RWPE2 (cell line): ENCODE results near the gene CALML3.
A peak's percentile ranks its signal among the peaks of the same experiment; 100 is the strongest.

Experiments
- ATAC-seq: fragments of 200-7000 bp; cut with Tn5 transposase; 3 replicates; pipeline ENCODE4 v1.9.1; 2021; ENCODE audit warnings: low read depth
- DNase-seq: peaks from one replicate; pipeline ENCODE4 v3.0.0-alpha.2; 2020; ENCODE audit warnings: low spot score
- H3K27ac ChIP-seq: fragments of 450-650 bp; 2 replicates; pipeline ENCODE4 v1.5.1; 2017; ENCODE audit warnings: mild to moderate bottlenecking; ENCODE audit not compliant: poor library complexity, severe bottlenecking
- H3K27me3 ChIP-seq: fragments of 250-450 bp; sonication (Bioruptor Pico); 2 replicates; pipeline ENCODE4 v1.5.1; 2021; ENCODE audit warnings: mild to moderate bottlenecking, moderate library complexity; ENCODE audit not compliant: insufficient read depth, poor library complexity, severe bottlenecking
- H3K36me3 ChIP-seq: fragments of 250-450 bp; sonication (Bioruptor Pico); 2 replicates; pipeline ENCODE4 v1.5.1; 2020; ENCODE audit warnings: low read depth, mild to moderate bottlenecking, moderate library complexity
- H3K4me1 ChIP-seq: fragments of 250-450 bp; sonication (Bioruptor Pico); 2 replicates; pipeline ENCODE4 v1.5.1; 2021; ENCODE audit warnings: mild to moderate bottlenecking, moderate library complexity; ENCODE audit not compliant: insufficient read depth, poor library complexity, severe bottlenecking
- H3K4me3 ChIP-seq: fragments of 250-450 bp; sonication (Bioruptor Pico); 2 replicates; pipeline ENCODE4 v1.5.1; 2021; ENCODE audit warnings: mild to moderate bottlenecking, moderate library complexity; ENCODE audit not compliant: severe bottlenecking
- H3K9me3 ChIP-seq: fragments of 250-450 bp; sonication (Bioruptor Pico); 2 replicates; pipeline ENCODE4 v1.5.1; 2021; ENCODE audit warnings: mild to moderate bottlenecking, moderate library complexity; ENCODE audit not compliant: severe bottlenecking
- TF ChIP-seq, protein P1 (sequence below): fragments of 450-650 bp; IDR thresholded peaks from one replicate; pipeline ENCODE4 v1.5.1; 2017; ENCODE audit warnings: mild to moderate bottlenecking, moderate library complexity; ENCODE audit not compliant: poor library complexity, severe bottlenecking

The CALML3 gene

DNA sequence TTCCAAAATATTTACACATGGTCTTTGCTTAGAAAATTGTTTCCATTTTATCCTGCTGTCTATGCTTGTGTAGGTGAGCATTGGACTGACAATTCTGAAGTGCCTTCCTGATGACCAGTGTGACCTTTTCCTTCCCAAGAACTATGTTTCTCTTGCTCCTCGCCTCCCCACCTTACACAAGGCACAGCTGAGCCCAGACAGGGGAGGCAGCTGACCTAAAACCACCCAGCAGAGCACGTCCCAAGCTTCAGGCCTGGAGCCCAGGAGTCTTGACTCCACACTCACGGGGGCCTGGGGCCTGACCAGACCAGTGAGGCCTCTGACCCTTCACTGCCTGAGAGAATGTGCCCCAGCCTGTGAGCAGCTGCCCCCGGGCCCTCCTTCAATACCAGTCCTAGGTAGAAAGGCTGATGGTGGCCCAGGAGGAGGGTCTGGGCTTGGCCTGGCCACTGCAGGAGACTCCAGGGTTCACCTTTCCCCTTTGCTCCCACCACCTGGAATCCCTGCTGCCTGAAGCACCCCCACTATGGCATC is 32.4 kb upstream of the CALML3 start:
- Histone ChIP-seq H3K9me3 (no peaks in the 10 kb centered on the region), H3K36me3 (no peaks in the 10 kb centered on the region), H3K4me1 (peaks cover 17% of the 10 kb centered on the region), H3K27ac (no peak overlapping the region), H3K4me3 (no peak overlapping the region), H3K27me3 (no peaks in the 10 kb centered on the region)
- TF ChIP-seq, protein P1, sequence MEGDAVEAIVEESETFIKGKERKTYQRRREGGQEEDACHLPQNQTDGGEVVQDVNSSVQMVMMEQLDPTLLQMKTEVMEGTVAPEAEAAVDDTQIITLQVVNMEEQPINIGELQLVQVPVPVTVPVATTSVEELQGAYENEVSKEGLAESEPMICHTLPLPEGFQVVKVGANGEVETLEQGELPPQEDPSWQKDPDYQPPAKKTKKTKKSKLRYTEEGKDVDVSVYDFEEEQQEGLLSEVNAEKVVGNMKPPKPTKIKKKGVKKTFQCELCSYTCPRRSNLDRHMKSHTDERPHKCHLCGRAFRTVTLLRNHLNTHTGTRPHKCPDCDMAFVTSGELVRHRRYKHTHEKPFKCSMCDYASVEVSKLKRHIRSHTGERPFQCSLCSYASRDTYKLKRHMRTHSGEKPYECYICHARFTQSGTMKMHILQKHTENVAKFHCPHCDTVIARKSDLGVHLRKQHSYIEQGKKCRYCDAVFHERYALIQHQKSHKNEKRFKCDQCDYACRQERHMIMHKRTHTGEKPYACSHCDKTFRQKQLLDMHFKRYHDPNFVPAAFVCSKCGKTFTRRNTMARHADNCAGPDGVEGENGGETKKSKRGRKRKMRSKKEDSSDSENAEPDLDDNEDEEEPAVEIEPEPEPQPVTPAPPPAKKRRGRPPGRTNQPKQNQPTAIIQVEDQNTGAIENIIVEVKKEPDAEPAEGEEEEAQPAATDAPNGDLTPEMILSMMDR, result no peak
- ATAC-seq (no peak), DNase-seq (no peak)

DNA sequence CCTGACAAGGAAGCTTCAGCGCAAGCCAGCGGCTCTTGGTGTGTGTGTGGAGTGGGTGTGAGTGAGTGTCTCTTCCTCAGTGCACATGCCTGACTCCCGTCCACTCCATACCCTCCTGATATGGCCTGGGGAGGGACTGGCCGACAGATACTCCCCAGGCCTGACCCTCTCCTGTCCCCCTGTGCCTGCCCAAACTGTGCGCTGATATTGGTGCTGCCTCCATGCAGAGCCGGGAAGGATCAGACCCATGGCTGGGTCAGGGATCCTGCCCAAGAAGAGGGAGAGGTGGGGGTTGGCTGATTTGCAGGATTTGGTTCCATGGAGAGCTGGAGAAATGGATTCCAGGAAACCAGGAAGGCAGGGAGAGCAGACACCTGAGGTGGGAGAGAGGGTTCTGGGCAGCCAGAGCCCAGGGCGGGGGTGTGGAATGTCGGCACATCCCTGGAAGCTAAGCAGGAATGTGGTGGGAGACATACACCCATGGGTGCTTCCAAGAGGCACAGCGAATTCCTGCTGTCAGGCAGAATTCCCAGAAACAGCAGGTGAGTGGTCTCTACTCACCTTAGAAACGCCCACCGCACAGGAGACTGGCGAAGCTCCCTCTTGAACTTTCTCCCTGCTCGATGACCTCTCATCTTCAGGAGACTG is 31.7 kb upstream of the CALML3 start:
- ATAC-seq, result no peak
- peak; percentile 27 for DNase-seq
- Histone ChIP-seq H3K27ac (peak overlapping the region; percentile 13), H3K27me3 (no peaks in the 10 kb centered on the region), H3K4me1 (peaks cover 13% of the 10 kb centered on the region), H3K9me3 (no peaks in the 10 kb centered on the region), H3K4me3 (no peak overlapping the region), H3K36me3 (no peaks in the 10 kb centered on the region)
- TF ChIP-seq, protein P1, result no peak

DNA sequence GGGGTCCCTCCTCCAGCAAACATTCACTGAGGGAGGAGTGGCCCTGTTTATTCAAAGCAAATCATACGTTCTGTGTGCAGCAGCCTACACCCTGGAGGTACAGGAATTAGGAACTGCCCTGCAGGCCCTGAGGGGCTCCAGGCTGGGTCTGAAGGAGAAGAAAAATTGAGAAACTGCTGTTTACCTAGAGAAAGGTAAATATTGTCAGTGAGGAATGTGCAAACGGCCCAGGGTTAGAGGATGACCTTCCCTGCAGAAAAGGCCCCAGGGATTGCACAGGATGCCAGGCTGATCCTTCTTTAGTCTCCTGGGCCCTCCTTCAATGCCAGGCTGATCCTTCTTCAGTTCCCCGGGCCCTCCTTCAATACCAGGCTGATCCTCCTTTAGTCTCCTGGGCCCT is 31.1 kb upstream of the CALML3 start:
- Histone ChIP-seq H3K9me3 (no peaks in the 10 kb centered on the region), H3K4me3 (no peak overlapping the region), H3K36me3 (no peaks in the 10 kb centered on the region), H3K27me3 (no peaks in the 10 kb centered on the region), H3K4me1 (peaks cover 10% of the 10 kb centered on the region), H3K27ac (peak overlapping the region; percentile 13)
- peak; percentile 10 for DNase-seq
- ATAC-seq, result peak; percentile 27
- TF ChIP-seq, protein P1, result no peak

DNA sequence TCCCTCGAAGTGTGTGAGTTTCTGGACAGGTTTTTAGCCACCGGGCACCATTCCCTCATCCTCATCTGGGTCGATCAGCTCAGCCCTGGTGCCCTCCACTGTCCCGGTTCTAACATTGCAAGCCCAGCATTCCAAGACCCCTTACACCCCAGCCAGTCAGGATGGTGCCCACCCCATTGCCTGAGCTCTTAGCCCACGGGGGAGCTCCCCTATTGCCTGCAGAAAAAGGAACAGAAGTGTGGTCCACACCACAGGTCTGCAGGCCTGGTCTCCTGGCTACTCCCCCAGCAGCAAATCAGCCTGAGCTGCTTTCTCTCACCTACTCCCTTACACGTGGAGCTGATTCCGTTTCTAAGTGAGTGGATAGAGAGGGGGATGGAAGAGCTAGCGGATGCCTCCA is 30.1 kb upstream of the CALML3 start:
- H3K27ac ChIP-seq, result no peak overlapping the region
- no peak for ATAC-seq
- no peaks in the 10 kb centered on the region for H3K36me3 ChIP-seq
- no peaks in the 10 kb centered on the region for H3K9me3 ChIP-seq
- TF ChIP-seq, protein P1, result no peak
- H3K4me1 ChIP-seq, result peaks cover 5% of the 10 kb centered on the region
- H3K4me3 ChIP-seq, result no peak overlapping the region
- DNase-seq, result no peak
- H3K27me3 ChIP-seq, result no peaks in the 10 kb centered on the region
